ENCODE measurements around the gene STXBP5.

STXBP5 gene

GRCh38 chr6:147421903-147422302, 217.7 kb downstream of the STXBP5 start:
- Histone ChIP-seq H3K27ac (ENCODE audit: low read depth, low read length) (no peak overlapping the region), H3K27me3 (ENCODE audit: control insufficient read depth, low read length) (no peaks in the 10 kb centered on the region), H3K79me2 (ENCODE audit: control insufficient read depth, low read length) (no peaks in the 10 kb centered on the region), H3K4me1 (ENCODE audit: control insufficient read depth, low read length) (no peaks in the 10 kb centered on the region), H4K20me1 (ENCODE audit: control insufficient read depth, insufficient read depth, low read depth, low read length) (no peaks in the 10 kb centered on the region), H3K9me2 (replicated peaks; ENCODE audit: control insufficient read depth, low read length) (no peaks in the 10 kb centered on the region), H3K36me3 (ENCODE audit: control insufficient read depth, low read length) (no peaks in the 10 kb centered on the region), H3F3A (ENCODE audit: control insufficient read depth, insufficient read depth) (no peaks in the 10 kb centered on the region), H3K4me2 (ENCODE audit: low read length) (no peak overlapping the region), H3K4me3 (ENCODE audit: low read length) (no peak overlapping the region), H3K9me3 (ENCODE audit: control insufficient read depth, insufficient read depth, low read length) (peaks cover 6% of the 10 kb centered on the region; the same call in 1 of the 2 replicates)
- TF ChIP-seq CTCF (IDR thresholded peaks at IDR 0.05; ENCODE audit: low read depth, low read length, poor library complexity, severe bottlenecking) (no peak), EZH2phosphoT487 (IDR thresholded peaks at IDR 0.05; ENCODE audit: borderline replicate concordance, low read length) (no peak)

- Histone ChIP-seq H3K4me3 (ENCODE audit: low read length) (no peak overlapping the region), H3K4me1 (ENCODE audit: control insufficient read depth, low read length) (no peaks in the 10 kb centered on the region), H3K27me3 (ENCODE audit: control insufficient read depth, low read length) (no peaks in the 10 kb centered on the region), H3K4me2 (ENCODE audit: low read length) (no peak overlapping the region), H3K9me2 (replicated peaks; ENCODE audit: control insufficient read depth, low read length) (no peaks in the 10 kb centered on the region), H3K27ac (ENCODE audit: low read depth, low read length) (no peak overlapping the region), H3K79me2 (ENCODE audit: control insufficient read depth, low read length) (no peaks in the 10 kb centered on the region), H3F3A (ENCODE audit: control insufficient read depth, insufficient read depth) (no peaks in the 10 kb centered on the region), H3K36me3 (ENCODE audit: control insufficient read depth, low read length) (no peaks in the 10 kb centered on the region), H4K20me1 (ENCODE audit: control insufficient read depth, insufficient read depth, low read depth, low read length) (no peaks in the 10 kb centered on the region), H3K9me3 (ENCODE audit: control insufficient read depth, insufficient read depth, low read length) (peaks cover 6% of the 10 kb centered on the region; the same call in 1 of the 2 replicates)
- TF ChIP-seq CTCF (IDR thresholded peaks at IDR 0.05; ENCODE audit: low read depth, low read length, poor library complexity, severe bottlenecking) (no peak), EZH2phosphoT487 (IDR thresholded peaks at IDR 0.05; ENCODE audit: borderline replicate concordance, low read length) (no peak)
Observed at GRCh38 chr6:147423111-147423510, 218.9 kb downstream of the STXBP5 start.

- H3K27ac ChIP-seq (ENCODE audit: low read depth, low read length), result no peak overlapping the region
- no peaks in the 10 kb centered on the region for H3K79me2 ChIP-seq (ENCODE audit: control insufficient read depth, low read length)
- no peak overlapping the region for H3K4me3 ChIP-seq (ENCODE audit: low read length)
- H4K20me1 ChIP-seq (ENCODE audit: control insufficient read depth, insufficient read depth, low read depth, low read length), result no peaks in the 10 kb centered on the region
- H3K9me2 ChIP-seq (replicated peaks; ENCODE audit: control insufficient read depth, low read length), result no peaks in the 10 kb centered on the region
- no peaks in the 10 kb centered on the region for H3K4me1 ChIP-seq (ENCODE audit: control insufficient read depth, low read length)
- no peaks in the 10 kb centered on the region for H3K9me3 ChIP-seq (ENCODE audit: control insufficient read depth, insufficient read depth, low read length)
- H3F3A ChIP-seq (ENCODE audit: control insufficient read depth, insufficient read depth), result no peaks in the 10 kb centered on the region
- no peak for TF ChIP-seq CTCF (IDR thresholded peaks at IDR 0.05; ENCODE audit: low read depth, low read length, poor library complexity, severe bottlenecking)
- no peaks in the 10 kb centered on the region for H3K36me3 ChIP-seq (ENCODE audit: control insufficient read depth, low read length)
- no peaks in the 10 kb centered on the region for H3K27me3 ChIP-seq (ENCODE audit: control insufficient read depth, low read length)
- H3K4me2 ChIP-seq (ENCODE audit: low read length), result no peak overlapping the region
Observed at GRCh38 chr6:147429794-147430193, 225.6 kb downstream of the STXBP5 start.

- no peaks in the 10 kb centered on the region for H3F3A ChIP-seq (ENCODE audit: control insufficient read depth, insufficient read depth)
- no peak overlapping the region for H3K4me3 ChIP-seq (ENCODE audit: low read length)
- no peaks in the 10 kb centered on the region for H3K4me1 ChIP-seq (ENCODE audit: control insufficient read depth, low read length)
- no peaks in the 10 kb centered on the region for H4K20me1 ChIP-seq (ENCODE audit: control insufficient read depth, insufficient read depth, low read depth, low read length)
- H3K36me3 ChIP-seq (ENCODE audit: control insufficient read depth, low read length), result no peaks in the 10 kb centered on the region
- TF ChIP-seq EZH2phosphoT487 (IDR thresholded peaks at IDR 0.05; ENCODE audit: borderline replicate concordance, low read length), result no peak
- TF ChIP-seq CTCF (IDR thresholded peaks at IDR 0.05; ENCODE audit: low read depth, low read length, poor library complexity, severe bottlenecking), result no peak
- no peaks in the 10 kb centered on the region for H3K27me3 ChIP-seq (ENCODE audit: control insufficient read depth, low read length)
- H3K9me2 ChIP-seq (replicated peaks; ENCODE audit: control insufficient read depth, low read length), result no peaks in the 10 kb centered on the region
- H3K4me2 ChIP-seq (ENCODE audit: low read length), result no peak overlapping the region
- no peaks in the 10 kb centered on the region for H3K79me2 ChIP-seq (ENCODE audit: control insufficient read depth, low read length)
- H3K9me3 ChIP-seq (ENCODE audit: control insufficient read depth, insufficient read depth, low read length), result no peaks in the 10 kb centered on the region
- H3K27ac ChIP-seq (ENCODE audit: low read depth, low read length), result no peak overlapping the region
Observed at GRCh38 chr6:147430811-147431210, 226.6 kb downstream of the STXBP5 start.

All from DOHH2 (cell line).